ENCODE measurements around the gene PIP5K1B. TPM values are rescaled to one million over a fixed set of nuclear protein-coding genes. Genes with fewer than 3 reads are reported as not detected.

Gene PIP5K1B
- total and polyA plus RNA-seq, 10 of the 15 experiments (the other 5 are each of a cell fraction or from before 2014, with no cell fraction given): 6.8 to 16.3 (median 10.6) TPM

DNA sequence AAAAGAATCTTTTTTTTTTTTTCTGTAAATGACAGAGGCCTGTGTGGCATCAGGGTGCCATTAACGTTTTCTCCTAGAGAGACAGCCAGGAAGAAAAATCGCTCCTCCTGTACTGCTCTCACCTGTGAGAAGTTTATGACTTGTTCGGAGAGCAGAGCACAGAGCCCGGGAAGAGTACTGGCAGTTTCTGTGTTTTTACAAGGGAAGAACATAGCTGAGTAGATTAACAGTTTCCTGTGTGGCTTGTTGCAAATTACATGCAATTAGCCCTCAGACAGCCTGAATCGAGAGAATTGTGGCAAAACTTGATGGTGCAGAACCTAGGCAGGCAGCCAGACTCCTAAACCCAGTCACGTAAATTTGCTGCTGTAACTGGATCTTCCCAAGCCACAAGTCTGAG, 276.7 kb downstream of the PIP5K1B start:
- H3K27ac ChIP-seq (ENCODE audit: control insufficient read depth, insufficient read depth): peak overlapping the region; percentile 70
- H3K4me1 ChIP-seq (ENCODE audit: control insufficient read depth, insufficient read depth, low read length): peaks cover 61% of the 10 kb centered on the region
- H3K9ac ChIP-seq (ENCODE audit: control insufficient read depth, insufficient read depth, low read length): peak overlapping the region; percentile 36; the same call in 1 of the 2 replicates
- peak overlapping the region; percentile 58 for H3K4me2 ChIP-seq (ENCODE audit: control insufficient read depth, insufficient read depth)
- intact Hi-C loops (cut with micrococcal nuclease; ENCODE audit: unreplicated experiment) (no loop called here), in situ Hi-C loops (cut with MboI) (no loop called here)
- ChIA-PET RAD21 (ENCODE audit: unreplicated experiment) (interaction anchor here (0.8 to 3.6 kb wide), 5 partner anchors 7 to 342 kb away, joined by 3 to 25 read pairs (median 4); no protein-coding TSS in a partner anchor), CTCF (interaction anchor here (2.3 kb wide), 1 partner anchor 32 kb away, joined by 9 read pairs; no protein-coding TSS in a partner anchor), SMC1A (ENCODE audit: uncharacterized antibody, unreplicated experiment) (interaction anchor here (0.9 to 12.2 kb wide), 7 partner anchors 8 to 493 kb away, joined by 3 to 160 read pairs (median 4); no protein-coding TSS in a partner anchor), POLR2A (interaction anchor here (0.9 kb wide), 1 partner anchor 31 kb away, joined by 3 read pairs; no protein-coding TSS in a partner anchor)
- no peaks in the 10 kb centered on the region; the same call in 2 of the 3 replicates for H3K9me3 ChIP-seq (replicated peaks; ENCODE audit: control insufficient read depth, insufficient read depth, low read length)
- ATAC-seq: peak; percentile 74
- peak overlapping the region; percentile 33; the same call in 1 of the 2 replicates for H3K4me3 ChIP-seq
- peak; percentile 83 for DNase-seq (ENCODE audit: low read depth, low spot score)
- H3K36me3 ChIP-seq (ENCODE audit: control insufficient read depth in 2 of 2, insufficient read depth in 2 of 2, low read length in 1 of 2): no peaks in the 10 kb centered on the region; a peak in 1 of 4 replicates
- peak; percentile 61 for FAIRE-seq
- WGBS (ENCODE audit: insufficient coverage, insufficient replicate concordance, low lambda C conversion rate, missing lambda C conversion rate): 8% methylated on average over 6 of the region's 6 CpGs
- no TSS peak for BruUV-seq (replicated peaks)
- no peak overlapping the region for H2AFZ ChIP-seq (ENCODE audit: control insufficient read depth, low read depth, low read length)
- H4K20me1 ChIP-seq (ENCODE audit: control insufficient read depth, insufficient read depth): no peaks in the 10 kb centered on the region
- no peaks in the 10 kb centered on the region for H3K27me3 ChIP-seq (replicated peaks in 1 of 2; ENCODE audit: control insufficient read depth in 2 of 2, insufficient read depth in 2 of 2, low read length in 1 of 2)
- H3K79me2 ChIP-seq (ENCODE audit: control insufficient read depth, insufficient read depth, low read length): no peaks in the 10 kb centered on the region
- TF ChIP-seq, protein P1, sequence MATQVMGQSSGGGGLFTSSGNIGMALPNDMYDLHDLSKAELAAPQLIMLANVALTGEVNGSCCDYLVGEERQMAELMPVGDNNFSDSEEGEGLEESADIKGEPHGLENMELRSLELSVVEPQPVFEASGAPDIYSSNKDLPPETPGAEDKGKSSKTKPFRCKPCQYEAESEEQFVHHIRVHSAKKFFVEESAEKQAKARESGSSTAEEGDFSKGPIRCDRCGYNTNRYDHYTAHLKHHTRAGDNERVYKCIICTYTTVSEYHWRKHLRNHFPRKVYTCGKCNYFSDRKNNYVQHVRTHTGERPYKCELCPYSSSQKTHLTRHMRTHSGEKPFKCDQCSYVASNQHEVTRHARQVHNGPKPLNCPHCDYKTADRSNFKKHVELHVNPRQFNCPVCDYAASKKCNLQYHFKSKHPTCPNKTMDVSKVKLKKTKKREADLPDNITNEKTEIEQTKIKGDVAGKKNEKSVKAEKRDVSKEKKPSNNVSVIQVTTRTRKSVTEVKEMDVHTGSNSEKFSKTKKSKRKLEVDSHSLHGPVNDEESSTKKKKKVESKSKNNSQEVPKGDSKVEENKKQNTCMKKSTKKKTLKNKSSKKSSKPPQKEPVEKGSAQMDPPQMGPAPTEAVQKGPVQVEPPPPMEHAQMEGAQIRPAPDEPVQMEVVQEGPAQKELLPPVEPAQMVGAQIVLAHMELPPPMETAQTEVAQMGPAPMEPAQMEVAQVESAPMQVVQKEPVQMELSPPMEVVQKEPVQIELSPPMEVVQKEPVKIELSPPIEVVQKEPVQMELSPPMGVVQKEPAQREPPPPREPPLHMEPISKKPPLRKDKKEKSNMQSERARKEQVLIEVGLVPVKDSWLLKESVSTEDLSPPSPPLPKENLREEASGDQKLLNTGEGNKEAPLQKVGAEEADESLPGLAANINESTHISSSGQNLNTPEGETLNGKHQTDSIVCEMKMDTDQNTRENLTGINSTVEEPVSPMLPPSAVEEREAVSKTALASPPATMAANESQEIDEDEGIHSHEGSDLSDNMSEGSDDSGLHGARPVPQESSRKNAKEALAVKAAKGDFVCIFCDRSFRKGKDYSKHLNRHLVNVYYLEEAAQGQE (IDR thresholded peaks at IDR 0.05; ENCODE audit: low read depth, low read length): no peak
- no peak for TF ChIP-seq SIX5 (IDR thresholded peaks at IDR 0.05; ENCODE audit: low read depth, low read length, severe bottlenecking)
- TF ChIP-seq, protein P2, sequence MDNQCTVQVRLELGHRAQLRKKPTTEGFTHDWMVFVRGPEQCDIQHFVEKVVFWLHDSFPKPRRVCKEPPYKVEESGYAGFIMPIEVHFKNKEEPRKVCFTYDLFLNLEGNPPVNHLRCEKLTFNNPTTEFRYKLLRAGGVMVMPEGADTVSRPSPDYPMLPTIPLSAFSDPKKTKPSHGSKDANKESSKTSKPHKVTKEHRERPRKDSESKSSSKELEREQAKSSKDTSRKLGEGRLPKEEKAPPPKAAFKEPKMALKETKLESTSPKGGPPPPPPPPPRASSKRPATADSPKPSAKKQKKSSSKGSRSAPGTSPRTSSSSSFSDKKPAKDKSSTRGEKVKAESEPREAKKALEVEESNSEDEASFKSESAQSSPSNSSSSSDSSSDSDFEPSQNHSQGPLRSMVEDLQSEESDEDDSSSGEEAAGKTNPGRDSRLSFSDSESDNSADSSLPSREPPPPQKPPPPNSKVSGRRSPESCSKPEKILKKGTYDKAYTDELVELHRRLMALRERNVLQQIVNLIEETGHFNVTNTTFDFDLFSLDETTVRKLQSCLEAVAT (IDR thresholded peaks at IDR 0.05): peak; percentile 85; the same call in 1 of the 2 replicates
- no peak for TF ChIP-seq POLR2A (IDR thresholded peaks at IDR 0.05; ENCODE audit: low read depth, low read length)
- no peak for TF ChIP-seq KLF5 (IDR thresholded peaks at IDR 0.05; ENCODE audit: partially characterized antibody)
- TF ChIP-seq NR2C1 (IDR thresholded peaks at IDR 0.05): no peak
- no peak for TF ChIP-seq HDGF (IDR thresholded peaks at IDR 0.05)
- TF ChIP-seq, protein P3, sequence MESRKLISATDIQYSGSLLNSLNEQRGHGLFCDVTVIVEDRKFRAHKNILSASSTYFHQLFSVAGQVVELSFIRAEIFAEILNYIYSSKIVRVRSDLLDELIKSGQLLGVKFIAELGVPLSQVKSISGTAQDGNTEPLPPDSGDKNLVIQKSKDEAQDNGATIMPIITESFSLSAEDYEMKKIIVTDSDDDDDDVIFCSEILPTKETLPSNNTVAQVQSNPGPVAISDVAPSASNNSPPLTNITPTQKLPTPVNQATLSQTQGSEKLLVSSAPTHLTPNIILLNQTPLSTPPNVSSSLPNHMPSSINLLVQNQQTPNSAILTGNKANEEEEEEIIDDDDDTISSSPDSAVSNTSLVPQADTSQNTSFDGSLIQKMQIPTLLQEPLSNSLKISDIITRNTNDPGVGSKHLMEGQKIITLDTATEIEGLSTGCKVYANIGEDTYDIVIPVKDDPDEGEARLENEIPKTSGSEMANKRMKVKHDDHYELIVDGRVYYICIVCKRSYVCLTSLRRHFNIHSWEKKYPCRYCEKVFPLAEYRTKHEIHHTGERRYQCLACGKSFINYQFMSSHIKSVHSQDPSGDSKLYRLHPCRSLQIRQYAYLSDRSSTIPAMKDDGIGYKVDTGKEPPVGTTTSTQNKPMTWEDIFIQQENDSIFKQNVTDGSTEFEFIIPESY (IDR thresholded peaks at IDR 0.05): no peak
- no peak for TF ChIP-seq CBFB (IDR thresholded peaks at IDR 0.05; ENCODE audit: low read depth)
- TF ChIP-seq SIN3A (IDR thresholded peaks at IDR 0.05; ENCODE audit: low read depth, low read length): no peak
- TF ChIP-seq BRCA1 (IDR thresholded peaks at IDR 0.05; ENCODE audit: low read depth, low read length): no peak
- TF ChIP-seq ZBED1 (IDR thresholded peaks at IDR 0.05; ENCODE audit: borderline replicate concordance): no peak
- no peak for TF ChIP-seq SUZ12 (IDR thresholded peaks at IDR 0.05; ENCODE audit: unreplicated experiment)
- no peak for TF ChIP-seq NR2F1 (conservative IDR thresholded peaks at IDR 0.05)
- TF ChIP-seq, protein P4, sequence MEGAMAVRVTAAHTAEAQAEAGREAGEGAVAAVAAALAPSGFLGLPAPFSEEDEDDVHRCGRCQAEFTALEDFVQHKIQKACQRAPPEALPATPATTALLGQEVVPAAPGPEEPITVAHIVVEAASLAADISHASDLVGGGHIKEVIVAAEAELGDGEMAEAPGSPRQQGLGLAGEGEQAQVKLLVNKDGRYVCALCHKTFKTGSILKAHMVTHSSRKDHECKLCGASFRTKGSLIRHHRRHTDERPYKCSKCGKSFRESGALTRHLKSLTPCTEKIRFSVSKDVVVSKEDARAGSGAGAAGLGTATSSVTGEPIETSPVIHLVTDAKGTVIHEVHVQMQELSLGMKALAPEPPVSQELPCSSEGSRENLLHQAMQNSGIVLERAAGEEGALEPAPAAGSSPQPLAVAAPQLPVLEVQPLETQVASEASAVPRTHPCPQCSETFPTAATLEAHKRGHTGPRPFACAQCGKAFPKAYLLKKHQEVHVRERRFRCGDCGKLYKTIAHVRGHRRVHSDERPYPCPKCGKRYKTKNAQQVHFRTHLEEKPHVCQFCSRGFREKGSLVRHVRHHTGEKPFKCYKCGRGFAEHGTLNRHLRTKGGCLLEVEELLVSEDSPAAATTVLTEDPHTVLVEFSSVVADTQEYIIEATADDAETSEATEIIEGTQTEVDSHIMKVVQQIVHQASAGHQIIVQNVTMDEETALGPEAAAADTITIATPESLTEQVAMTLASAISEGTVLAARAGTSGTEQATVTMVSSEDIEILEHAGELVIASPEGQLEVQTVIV (IDR thresholded peaks at IDR 0.05; ENCODE audit: borderline replicate concordance, partially characterized antibody): no peak
